ENCODE measurements around the gene HAUS5.

DNA sequence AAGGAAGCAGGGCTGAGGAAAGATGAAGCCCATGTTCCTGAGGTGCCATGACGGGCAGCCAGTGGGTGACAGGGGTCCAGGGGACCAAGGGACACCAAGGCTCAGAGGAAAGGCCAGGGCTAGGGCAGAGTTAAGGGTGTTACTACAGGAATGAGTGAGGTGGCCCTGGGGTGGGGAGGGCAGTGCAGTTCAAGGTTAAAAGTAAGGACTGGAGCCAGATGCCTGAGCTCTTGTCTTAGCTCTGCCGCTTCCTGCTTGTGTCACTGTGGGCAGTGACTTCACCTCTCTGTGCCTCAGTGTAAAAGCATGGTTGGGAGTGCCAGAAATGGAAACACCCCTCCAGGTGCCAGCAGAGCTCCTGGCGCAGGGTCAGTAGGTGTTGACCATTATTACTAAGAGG, 24.1 kb downstream of the HAUS5 start:
- TF ChIP-seq POLR2AphosphoS5 (IDR thresholded peaks at IDR 0.05; ENCODE audit: low read depth, low read length) (no peak), POLR2A (IDR thresholded peaks at IDR 0.05; ENCODE audit: low read depth, low read length) (no peak)
